GM19238 (cell line): Measurements from ENCODE around the gene RCAN2.

ENCODE experiments used
- DNase-seq: peaks from one replicate; pipeline ENCODE4 v3.0.0; 2011; ENCODE audit warnings: low spot score; ENCODE audit not compliant: insufficient read length

RCAN2 gene

DNA sequence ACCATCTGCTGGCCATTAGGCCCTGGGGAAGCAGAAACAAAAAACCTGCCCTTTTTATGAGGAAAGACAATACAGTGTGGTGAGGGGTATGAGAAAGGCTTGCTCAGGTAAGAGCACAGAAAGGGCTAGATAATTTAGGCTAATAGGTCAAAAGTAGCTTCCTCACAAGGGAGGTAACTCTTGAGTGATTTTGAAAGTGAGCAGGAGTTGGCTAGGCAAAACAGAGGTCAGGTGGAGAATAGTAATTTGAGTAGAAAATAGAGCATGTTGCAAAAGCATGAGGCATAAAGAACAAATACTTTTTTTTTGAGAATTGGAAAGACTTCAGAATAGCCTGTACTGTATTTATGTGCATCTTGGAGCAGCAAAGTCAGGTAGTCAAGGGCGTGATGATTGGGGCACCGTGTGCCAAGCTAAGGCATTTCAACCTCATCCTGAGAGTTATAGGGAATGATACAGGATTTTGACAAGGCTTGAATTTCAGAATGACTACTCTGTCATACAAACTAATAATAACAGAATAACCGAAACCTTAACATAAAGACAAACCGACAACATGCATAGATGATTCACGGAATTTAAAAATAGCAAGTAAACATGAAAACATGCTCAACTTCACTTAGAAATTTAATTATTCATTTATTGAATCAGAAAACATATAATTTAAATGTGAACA is 197.5 kb downstream of the RCAN2 start:
- DNase-seq = no peak

DNA sequence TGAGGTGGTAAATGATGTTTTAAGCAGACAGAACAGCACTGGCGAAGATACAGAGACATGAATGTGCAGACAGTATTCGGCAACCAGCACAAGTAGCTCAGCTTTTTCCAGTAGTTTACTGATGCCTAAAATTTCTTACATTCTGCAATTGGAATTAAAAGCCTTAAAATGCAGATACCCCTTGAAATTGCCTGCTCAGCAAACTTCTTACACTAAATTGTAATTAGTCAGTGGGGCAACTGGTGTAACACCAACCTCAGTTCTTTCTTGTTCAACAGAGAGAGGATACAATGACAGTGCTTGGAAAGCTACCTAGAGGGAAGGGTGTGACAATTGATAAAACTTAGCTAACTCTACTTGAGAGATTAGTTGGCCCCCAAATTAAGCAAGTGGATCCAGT is 199.4 kb downstream of the RCAN2 start:
- DNase-seq = no peak

DNA sequence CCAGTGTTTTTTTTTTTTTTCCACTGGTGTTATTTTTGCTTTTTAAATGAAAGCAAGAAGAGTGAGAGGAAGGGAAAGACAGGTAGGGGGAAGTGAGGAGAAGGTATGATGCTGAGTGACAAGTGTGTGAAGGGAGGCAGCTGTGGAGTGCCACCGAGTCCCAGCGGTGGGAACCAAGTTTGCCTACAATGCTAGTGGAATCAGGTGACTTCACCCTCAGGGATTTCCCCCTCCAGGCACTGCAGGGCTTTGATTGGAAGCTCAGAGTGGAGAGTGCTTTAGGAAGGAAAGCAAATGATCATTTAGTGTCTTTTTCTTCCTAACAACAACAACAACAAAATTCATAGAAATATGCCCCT is 200.0 kb downstream of the RCAN2 start:
- DNase-seq = no peak

GRCh38 chr6:46290421-46291274 is 200.6 kb downstream of the RCAN2 start:
- no peak for DNase-seq

- no peak for DNase-seq
These were observed 201.4 kb downstream of the RCAN2 start for GRCh38 chr6:46289898-46290297.

DNA sequence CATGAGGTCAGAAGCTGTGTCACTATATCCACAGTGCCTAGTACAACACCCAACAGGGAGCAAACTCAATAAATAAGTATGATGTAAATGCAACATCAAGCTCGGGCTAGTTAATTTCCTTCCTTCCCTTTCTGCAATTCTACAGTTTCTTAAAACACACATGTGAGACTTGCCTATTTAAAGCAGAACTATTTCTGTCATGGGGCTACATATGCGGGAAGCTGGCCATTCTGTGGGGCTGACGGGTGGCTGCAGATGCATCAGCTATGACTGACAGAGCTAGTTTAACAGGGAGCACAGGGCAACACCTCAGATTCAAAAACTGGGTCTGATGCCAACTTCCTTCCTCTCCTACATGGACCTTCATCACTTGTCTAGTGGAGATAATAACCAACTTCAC is 202.4 kb downstream of the RCAN2 start:
- no peak for DNase-seq

DNA sequence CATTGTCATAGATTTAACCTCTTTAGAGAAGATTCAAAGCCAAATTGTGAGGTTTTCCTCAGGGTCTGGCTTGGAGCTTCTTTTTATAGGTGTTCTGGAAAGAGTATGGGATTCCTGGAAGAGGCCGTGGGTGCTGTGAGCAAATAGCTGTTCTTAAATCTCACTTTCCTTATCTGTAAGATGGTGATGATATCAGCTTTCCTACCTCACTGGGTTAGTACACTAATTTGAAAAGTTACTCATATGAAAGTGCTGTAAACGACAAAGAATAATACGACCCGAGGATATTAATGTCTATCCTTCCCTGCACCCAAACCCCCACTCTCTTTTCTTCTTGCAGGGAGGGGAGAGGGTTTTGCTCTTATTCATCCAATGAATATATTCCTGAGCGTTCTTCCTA is 203.6 kb downstream of the RCAN2 start:
- DNase-seq = no peak

GRCh38 chr6:46287043-46287442 is 204.2 kb downstream of the RCAN2 start:
- DNase-seq = no peak

- DNase-seq = no peak
These were observed 206.8 kb downstream of the RCAN2 start for GRCh38 chr6:46284475-46284874.

DNA sequence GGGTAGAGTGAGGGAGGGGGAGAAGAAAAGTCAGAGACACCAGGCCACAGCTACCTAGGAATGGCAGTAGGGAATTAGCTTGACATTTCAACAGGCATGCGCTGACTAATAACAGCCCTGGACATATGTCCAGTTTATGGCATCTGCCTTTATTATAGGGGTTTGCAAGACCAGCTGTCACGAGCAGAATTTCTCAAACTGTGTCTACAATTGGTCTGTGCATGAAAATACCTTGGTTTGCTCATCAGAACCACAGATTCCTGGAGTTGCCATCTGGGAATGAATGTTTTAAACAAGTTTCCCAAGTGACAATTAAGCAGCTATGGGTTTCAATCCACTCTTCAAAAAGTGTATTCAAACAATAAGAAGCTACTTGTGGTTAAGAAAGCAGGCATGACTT is 210.1 kb downstream of the RCAN2 start:
- no peak for DNase-seq

- DNase-seq = no peak
These were observed 211.4 kb downstream of the RCAN2 start for GRCh38 chr6:46279874-46280273.

- DNase-seq = no peak
These were observed 214.6 kb downstream of the RCAN2 start for GRCh38 chr6:46276576-46277142.

GRCh38 chr6:46274502-46274901 is 216.7 kb downstream of the RCAN2 start:
- DNase-seq = no peak

- no peak for DNase-seq
These were observed 217.3 kb downstream of the RCAN2 start for GRCh38 chr6:46273911-46274310.

GRCh38 chr6:46271728-46272127 is 219.5 kb downstream of the RCAN2 start:
- no peak for DNase-seq

DNA sequence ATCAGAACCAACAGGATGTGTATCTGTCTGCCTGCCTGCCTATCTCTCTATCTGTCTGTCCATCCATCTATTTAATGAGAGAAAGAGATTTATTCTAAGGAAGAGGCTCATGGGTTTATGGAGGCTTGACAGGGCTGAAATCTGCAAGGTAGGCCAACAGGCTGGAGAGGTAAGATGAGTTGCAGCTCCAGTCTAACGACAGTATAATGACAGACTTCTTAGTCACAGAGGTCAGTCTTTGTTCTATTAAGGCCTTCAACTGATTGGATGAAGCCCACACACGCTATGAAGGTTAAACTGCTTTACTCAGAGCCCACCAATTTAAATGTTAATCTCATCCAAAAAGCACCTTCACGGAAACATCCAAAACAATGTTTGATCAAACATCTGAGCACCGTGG is 220.1 kb downstream of the RCAN2 start:
- no peak for DNase-seq

GRCh38 chr6:46270336-46270735 is 220.9 kb downstream of the RCAN2 start:
- no peak for DNase-seq

DNA sequence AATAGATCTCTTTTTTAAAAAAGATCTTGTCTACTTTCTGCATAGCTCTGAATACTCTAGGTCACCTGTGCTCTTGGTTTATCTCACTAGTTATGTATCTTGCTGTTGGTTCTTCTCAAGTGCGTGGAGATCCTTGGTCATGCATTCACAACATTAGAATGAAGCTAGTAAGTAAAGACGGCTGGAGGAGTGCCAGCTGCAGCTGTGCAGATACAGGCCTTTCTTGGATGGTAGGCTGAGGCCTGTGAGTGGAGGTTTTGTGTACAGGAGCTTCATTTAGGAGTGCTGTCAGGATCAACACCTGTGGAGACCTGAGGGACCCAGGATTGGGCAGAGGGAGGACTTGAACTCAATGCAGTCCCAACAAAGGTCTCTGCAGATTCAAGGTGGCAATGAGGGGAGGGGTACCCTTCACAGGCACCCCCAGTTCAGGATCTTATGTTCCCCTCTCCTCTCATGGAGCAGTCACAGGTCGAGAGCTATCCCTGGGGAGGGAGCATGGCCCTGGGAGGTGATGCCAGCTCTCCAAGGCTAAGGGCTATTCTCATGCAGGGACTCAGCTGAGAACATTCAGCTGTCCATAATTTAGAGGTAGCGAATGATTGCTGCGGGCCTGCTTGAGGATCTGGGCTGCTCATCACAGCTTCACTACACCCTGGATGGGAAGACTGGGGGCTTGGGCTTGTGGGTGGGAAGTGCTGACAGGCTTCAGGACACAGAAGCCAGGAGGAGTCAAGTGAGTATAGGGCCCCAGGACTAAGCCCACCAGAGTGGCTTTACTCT is 221.6 kb downstream of the RCAN2 start:
- DNase-seq = no peak

GRCh38 chr6:46267515-46267914 is 223.7 kb downstream of the RCAN2 start:
- DNase-seq = no peak

DNA sequence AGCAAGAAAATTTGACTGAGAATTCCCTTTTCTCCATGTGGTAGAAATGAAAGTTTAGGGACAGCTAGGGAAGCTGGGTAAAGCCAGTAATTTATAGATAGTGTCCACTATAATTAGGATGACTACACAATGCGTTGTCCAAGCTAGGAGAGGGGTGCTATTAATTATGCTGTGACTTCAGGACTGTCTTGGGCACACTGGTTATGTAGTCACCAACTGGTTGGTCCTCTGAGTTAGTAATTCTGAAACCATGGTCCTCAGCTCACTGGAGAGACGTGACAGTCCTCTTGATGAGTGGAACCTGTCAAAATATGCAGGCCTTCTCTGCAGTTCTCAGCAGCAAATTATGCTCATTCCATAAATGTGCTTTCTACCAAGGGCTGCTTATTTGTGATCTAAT is 225.9 kb downstream of the RCAN2 start:
- DNase-seq = no peak

DNA sequence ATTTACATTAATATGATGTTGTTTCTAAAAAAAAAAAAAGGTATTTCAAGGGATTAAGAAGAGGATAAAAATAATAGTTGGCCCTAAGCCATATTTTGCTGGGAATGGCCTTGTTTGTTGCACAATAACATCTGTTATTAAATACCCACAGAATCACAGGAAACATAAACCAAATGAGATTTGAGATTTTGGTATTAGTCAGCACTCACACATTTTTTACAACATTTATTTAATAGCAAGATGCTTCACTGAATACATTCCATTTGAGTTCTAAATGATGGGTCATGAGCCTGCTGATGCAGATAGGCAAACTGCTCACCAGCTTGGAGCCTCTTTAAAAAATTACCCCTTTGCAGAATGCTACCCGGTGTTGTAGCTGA is 227.6 kb downstream of the RCAN2 start:
- no peak for DNase-seq
